ENCODE results near the gene RGP1.

The RGP1 gene

DNA sequence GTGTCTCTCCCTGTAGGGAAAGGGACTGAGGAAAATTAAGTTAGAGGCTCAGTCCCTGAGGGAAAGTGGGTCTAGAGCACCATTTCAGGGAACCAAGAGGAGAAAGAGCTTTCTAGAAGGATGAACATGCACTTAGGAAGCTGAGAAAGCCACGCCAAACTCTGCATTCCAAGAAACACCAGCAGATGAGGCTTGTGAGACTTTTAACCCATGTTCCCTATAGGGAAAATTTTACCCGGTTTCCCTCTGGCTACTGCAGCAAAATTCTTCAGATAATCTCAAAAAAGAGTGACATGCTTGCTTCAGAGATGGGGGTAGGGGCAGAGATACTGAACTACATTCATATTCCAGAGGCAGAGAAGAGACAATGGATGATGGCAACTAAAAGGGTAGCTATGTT is 25.7 kb upstream of the RGP1 start:
- DNase-seq (ENCODE audit: low spot score) = no peak

DNA sequence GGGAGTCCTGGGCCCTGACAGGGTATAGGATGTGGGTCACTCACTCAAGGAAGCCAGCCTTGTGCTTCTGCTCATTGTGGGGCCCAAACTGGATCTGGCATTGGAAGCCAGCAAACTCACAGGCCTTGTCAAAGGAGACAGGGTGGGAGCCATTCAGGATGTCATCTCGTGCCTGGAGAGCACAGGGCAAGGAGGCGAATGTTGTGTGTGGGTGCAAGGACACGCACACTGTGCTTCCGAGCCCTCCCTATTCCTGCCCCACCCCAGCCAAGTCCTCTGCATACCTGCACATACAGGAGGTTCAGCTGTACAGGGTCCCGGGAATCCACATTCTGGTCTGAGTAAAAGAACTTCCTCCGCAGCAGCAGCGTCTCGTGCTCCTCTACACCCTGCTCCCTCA is 25.2 kb upstream of the RGP1 start:
- no peak for DNase-seq (ENCODE audit: low spot score)

GRCh38 chr9:35725362-35725761 is 23.7 kb upstream of the RGP1 start:
- no peak for DNase-seq (ENCODE audit: low spot score)

- DNase-seq (ENCODE audit: low spot score) = peak; percentile 37
Measured at GRCh38 chr9:35726931-35727330, 22.2 kb upstream of the RGP1 start.

DNA sequence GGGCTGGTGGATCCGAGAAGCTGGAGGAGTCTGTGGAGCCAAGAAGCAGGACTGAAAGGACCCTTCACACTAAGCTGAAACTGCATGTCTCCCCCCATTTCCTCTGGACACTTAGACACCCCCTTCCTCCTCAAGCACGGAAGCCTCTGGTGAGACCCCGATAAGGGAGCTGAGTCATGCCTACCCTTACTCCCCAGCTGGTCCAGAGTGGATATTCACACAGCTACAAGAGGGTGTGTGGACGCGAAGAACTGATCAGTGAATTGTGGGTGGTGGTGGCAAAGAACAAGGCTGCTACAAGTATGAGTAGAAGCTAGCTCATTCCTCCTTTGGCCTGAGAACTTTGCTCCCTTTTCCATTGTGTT is 21.4 kb upstream of the RGP1 start:
- no peak for DNase-seq (ENCODE audit: low spot score)

DNA sequence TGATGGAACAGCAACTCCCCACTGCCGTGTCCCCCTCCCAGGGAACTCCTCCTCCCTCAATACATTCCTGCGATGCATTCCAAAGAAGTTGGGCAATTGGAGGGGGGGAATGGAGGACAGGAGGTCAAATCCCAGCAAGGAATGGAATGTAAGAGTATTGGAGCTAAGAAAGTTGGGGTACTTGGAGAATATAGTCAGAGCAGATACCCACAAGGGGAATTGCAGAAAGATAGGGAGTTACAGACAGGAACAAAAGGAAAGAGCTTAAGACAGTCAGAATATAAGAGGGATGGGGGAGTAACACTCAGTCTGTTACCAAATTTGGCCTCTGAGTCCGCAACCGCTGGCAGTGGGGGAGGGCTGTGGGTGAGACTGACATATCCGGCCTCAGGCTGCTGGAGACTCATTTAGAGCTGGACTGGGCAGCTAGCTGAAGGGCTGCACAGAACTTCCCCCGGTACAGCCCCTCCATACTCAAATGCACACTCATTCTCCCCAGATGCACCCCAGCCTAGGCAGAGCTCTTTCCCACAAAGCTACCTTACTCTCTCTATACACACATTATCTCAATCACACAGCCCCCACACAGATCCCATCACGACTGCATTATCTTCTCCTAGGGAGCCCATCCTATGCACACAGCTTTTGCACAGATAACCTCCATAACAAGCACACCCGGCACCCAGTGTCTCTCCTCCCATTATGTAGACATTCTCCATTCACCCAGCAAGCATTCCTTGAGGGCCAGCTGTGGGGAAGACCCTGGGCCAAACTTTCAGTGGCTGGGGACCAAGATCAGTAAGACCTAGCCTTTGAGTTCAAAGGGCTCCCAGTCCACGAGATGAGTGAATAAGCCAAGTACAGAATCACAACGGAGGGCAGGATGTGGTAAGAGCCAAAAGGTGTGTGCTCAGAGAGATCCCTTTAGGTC is 20.8 kb upstream of the RGP1 start:
- peak; percentile 47 for DNase-seq (ENCODE audit: low spot score)

DNA sequence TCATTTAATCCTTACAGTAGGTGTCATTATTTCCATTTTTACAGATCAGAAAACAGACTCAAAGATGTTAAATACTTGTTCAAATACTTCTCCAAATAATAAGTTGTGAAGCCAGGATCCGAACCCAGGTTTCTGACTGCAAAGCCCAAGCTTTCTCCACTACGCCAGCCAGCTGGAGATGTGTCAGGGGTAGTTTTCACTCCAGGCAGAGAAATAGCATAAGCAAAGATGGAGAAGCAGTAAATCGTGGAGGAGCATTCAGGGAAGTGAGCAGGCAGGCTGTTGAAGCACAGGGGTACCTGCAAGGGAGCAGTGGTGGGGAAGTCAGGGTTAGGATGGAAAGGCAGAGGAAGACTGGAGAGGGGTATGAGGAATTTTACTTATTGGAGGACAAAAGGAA is 20.0 kb upstream of the RGP1 start:
- DNase-seq (ENCODE audit: low spot score) = no peak

- peak; percentile 30 for DNase-seq (ENCODE audit: low spot score)
Measured at GRCh38 chr9:35729700-35730485, 19.2 kb upstream of the RGP1 start.

GRCh38 chr9:35730486-35730854 is 18.6 kb upstream of the RGP1 start:
- no peak for DNase-seq (ENCODE audit: low spot score)

DNA sequence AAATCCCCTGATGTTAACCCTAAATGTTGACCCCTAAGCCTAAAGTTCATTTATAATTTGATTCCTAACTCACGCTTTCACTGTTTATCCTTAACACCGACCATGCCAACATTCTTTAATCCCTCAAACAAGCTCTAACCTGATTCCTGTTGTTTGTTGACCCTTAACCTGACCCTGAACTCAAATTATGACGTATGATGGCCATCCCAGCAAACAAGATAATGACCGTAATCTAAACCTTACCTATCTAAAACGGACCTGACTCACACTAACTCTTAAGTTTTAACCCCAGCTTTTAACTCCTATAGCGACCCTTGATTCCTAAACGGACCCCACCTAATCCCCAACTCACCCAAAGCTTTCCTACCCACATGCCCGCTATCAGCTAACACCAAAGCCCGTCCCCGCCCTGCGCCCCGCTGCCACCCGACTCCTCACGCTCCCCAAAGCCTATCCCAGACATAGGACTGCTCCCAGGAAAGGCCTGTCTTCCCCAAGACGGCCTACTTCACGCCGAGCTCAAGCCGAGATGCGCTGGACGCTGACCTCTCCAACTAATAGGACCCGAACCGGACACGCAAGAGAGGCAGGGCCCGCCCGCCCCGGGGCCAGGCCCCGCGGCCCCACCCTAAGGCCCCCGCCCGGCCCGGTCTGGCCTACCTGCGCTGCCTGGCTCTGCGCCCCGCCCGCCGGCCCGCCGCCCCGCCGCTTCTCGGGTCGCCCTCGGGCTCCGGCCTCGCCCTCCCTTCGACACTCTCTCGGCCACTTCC is 17.5 kb upstream of the RGP1 start:
- peak; percentile 16 for DNase-seq (ENCODE audit: low spot score)

GRCh38 chr9:35732185-35732799 is 16.8 kb upstream of the RGP1 start, which contains the start of the genes CREB3 and TLN1:
Gene CREB3, plus strand, starts transcription at chr9:35732666. Its CDS starts 107 bp downstream, at chr9:35732773.
Gene TLN1, minus strand, starts transcription at chr9:35732195. Its CDS starts 6,501 bp downstream, at chr9:35725694.
- DNase-seq (ENCODE audit: low spot score) = peak; percentile 98

- no peak for DNase-seq (ENCODE audit: low spot score)
Measured at GRCh38 chr9:35732800-35733541, 16.1 kb upstream of the RGP1 start.

- no peak for DNase-seq (ENCODE audit: low spot score)
Measured at GRCh38 chr9:35734096-35734495, 15.0 kb upstream of the RGP1 start.

- DNase-seq (ENCODE audit: low spot score) = peak; percentile 73
Measured at GRCh38 chr9:35736201-35736633, 12.9 kb upstream of the RGP1 start.

GRCh38 chr9:35737143-35737542 is 11.9 kb upstream of the RGP1 start:
- DNase-seq (ENCODE audit: low spot score) = no peak

DNA sequence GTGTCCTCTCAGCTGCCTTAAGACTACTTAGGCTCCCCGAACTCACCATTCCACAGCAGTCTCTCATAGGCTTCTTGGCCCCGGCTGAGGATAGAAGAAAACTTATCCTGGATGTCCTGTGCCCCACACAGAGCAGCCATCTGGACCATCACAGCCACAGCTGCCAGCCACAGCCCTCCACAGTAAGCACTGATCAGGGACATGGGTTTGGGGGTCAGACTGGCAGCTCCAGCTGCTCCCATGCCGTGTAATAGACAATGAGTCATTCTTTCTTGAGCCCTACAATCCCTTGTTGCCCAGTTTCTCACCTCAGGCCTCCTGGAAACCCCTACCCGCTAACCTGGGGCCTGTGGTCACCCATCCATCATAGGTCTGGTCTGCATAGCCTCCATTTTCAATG is 10.9 kb upstream of the RGP1 start:
- no peak for DNase-seq (ENCODE audit: low spot score)

GRCh38 chr9:35738924-35739323 is 10.2 kb upstream of the RGP1 start:
- DNase-seq (ENCODE audit: low spot score) = no peak

DNA sequence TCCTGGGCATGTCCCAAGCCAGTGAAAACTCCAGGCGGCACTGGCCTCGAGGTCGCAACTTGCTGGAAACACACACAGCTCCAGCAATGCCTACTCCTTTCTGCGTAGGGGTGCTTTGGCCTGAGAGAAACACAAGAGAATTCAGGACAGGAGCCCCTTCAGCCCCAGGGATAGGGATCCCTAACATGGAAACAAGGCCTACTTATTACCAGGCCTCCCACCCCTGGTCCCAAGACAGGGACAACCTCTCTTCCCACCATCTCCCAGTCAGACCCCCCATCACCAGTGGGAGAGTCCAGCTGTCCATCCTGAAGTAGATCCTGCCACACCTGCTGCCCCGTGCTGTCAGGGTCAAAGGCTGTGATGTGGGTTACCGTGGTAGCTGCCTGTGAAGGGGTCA is 8.8 kb upstream of the RGP1 start:
- DNase-seq (ENCODE audit: low spot score) = no peak

- DNase-seq (ENCODE audit: low spot score) = no peak
Measured at GRCh38 chr9:35741740-35742139, 7.3 kb upstream of the RGP1 start.

DNA sequence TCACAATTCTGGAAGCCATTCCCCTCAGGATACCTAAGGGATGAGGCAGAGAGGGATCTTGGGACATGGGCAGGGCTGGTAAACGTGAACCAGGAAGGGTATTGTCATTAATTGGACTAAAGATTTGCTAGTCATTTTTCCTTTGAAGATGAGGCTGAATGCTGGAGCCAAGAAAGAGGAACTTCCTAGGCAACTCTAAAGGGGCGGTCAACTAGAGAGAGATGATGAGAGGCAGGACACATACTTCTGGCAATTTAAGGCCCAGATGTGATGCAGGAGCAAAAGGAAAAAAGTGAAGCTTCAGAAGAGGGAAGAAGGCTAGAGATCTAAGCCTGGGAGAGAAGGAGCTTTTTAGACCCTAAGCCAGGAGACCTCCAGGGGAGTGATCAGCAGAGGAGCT is 5.6 kb upstream of the RGP1 start:
- DNase-seq (ENCODE audit: low spot score) = no peak

DNA sequence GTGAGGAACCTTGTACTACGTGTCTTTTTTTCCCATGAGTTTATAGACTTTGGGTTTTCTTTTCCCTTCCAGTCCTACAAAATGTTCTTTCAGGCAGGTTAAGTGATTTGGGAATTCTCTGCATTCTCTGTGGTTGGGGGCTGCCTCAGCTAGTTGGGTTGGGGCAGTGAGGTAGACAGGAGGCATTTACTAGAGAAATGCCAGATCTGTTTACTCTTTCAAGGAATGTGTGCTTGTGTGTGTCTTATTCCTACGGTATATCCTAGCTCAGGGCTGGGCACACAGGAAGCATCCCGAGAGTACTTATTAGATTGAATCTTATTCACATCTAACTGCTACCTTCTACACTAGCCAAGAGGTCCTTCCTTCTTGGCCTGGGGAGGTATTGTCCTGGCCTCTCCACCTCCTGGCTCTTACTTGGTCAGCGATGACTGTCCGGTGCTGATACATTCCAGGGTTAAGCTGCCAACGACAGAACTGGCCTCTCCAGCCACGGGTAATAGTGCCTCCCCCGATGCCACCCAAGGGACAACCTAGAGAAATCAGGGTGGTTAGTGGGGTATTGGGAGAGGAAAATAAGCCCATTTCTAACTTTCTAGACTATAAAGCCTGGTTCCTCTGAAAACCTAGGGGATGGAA is 5.1 kb upstream of the RGP1 start:
- no peak for DNase-seq (ENCODE audit: low spot score)
